NT2/D1 (cell line): ENCODE results near the gene CRLF1.

Experiments used
- SUZ12 ChIP-seq: IDR thresholded peaks from 2 replicates; pipeline ENCODE4 v1.6.1; 2011; ENCODE audit not compliant: insufficient read length, insufficient read depth; ENCODE audit errors: extremely low read depth
- YY1 ChIP-seq: IDR thresholded peaks from 2 replicates; pipeline ENCODE4 v1.6.1; 2011; ENCODE audit not compliant: insufficient read length, insufficient read depth
- ZNF274 ChIP-seq: IDR thresholded peaks from 2 replicates; pipeline ENCODE4 v1.6.1; 2011; ENCODE audit warnings: mild to moderate bottlenecking, low read depth, low read length

- TF ChIP-seq YY1 (no peak), ZNF274 (no peak), SUZ12 (no peak)
These were observed 48.4 kb downstream of the CRLF1 start for GRCh38 chr19:18558202-18558555.
